K562 (cell line): ENCODE data around the gene GIT2. TPM values are rescaled to one million over a fixed set of nuclear protein-coding genes. Genes with fewer than 3 reads are reported as not detected.

Experiments
- ATAC-seq: fragments of 200-7000 bp; cut with Tn5 transposase; 3 replicates; pipeline ENCODE4 v1.9.1; 2020; ENCODE audit warnings: moderate library complexity
- BruUV-seq: library from RNA; stranded (reverse); fragments of 400-500 nt; replicated peaks from 2 replicates; lab custom pipeline; 2021; lab: Mats Ljungman, UMichigan
- CTCF ChIA-PET: fragments of 300-600 bp; formaldehyde crosslinking; extraction: SDS; loops from one replicate; lab custom pipeline; 2021; ENCODE audit warnings: low intra/inter-chr PET ratio; lab: Yijun Ruan, JAX
- POLR2A ChIA-PET: fragments of 300-600, 350-650 bp; sonication (Branson Sonifier 250); formaldehyde crosslinking; extraction: SDS; loops from one replicate; lab custom pipeline; 2021; ENCODE audit warnings: antibody characterized with exemption, inconsistent platforms; lab: Yijun Ruan, JAX
- DNase-seq, 4 experiments: peaks; one replicate each; pipeline versions ENCODE4 v3.0.0 to v3.0.0-alpha.2; 2011 to 2018; ENCODE audit warnings: low spot score in 3 of 4, mixed read lengths in 3 of 4; ENCODE audit errors: extremely low read depth in 1 of 4
- FAIRE-seq: peaks from 2 replicates; lab custom pipeline; 2011; peaks lifted over from hg19 to GRCh38; lab: Jason Lieb, UNC
- H2AFZ ChIP-seq: 2 replicates; pipeline ENCODE4 v1.6.0; 2011; ENCODE audit warnings: low read depth, low read length, control low read depth, inconsistent platforms
- H3K27ac ChIP-seq: fragments of 200-600 bp; 3 replicates; pipeline ENCODE4 v1.8.0; 2011; ENCODE audit warnings: low read depth, mild to moderate bottlenecking, control low read depth, inconsistent platforms, low read length, moderate library complexity, mixed read lengths; ENCODE audit errors: extremely low read depth
- H3K27me3 ChIP-seq, 2 experiments: fragments of 300-600 bp in 1 of 2; 2 replicates in 1 of 2; 3 replicates in 1 of 2; pipeline versions ENCODE4 v1.6.0 to v1.8.0; 2011; ENCODE audit warnings: inconsistent platforms in 2 of 2, low read length in 2 of 2, mild to moderate bottlenecking in 1 of 2, mixed read lengths in 1 of 2, moderate library complexity in 1 of 2; ENCODE audit not compliant: control insufficient read depth in 2 of 2, insufficient read depth in 2 of 2
- H3K36me3 ChIP-seq: fragments of 300-600 bp; 3 replicates; pipeline ENCODE4 v1.8.0; 2011; ENCODE audit warnings: mild to moderate bottlenecking, low read length, inconsistent platforms; ENCODE audit not compliant: control insufficient read depth, insufficient read depth
- H3K4me1 ChIP-seq, 2 experiments: fragments of 200-600 bp in 1 of 2; replicated peaks in 1 of 2; 2 replicates in 1 of 2; 3 replicates in 1 of 2; pipeline versions ENCODE4 v1.5.1 to v1.8.0; 2011; ENCODE audit warnings: inconsistent platforms in 2 of 2, low read length in 2 of 2, mild to moderate bottlenecking in 1 of 2, mixed read lengths in 1 of 2, moderate library complexity in 1 of 2; ENCODE audit not compliant: control insufficient read depth in 2 of 2, insufficient read depth in 2 of 2
- H3K4me2 ChIP-seq: 2 replicates; pipeline ENCODE4 v1.6.1; 2011; ENCODE audit warnings: low read length, control low read depth, inconsistent platforms, mixed read lengths; ENCODE audit not compliant: insufficient read depth
- H3K4me3 ChIP-seq: fragments of 200-600 bp; sonication (generic), shearing (Covaris generic); 2 replicates; pipeline ENCODE4 v1.5.1; 2016; ENCODE audit warnings: control low read depth, inconsistent platforms
- H3K79me2 ChIP-seq: fragments of 200-600 bp; 3 replicates; pipeline ENCODE4 v1.8.0; 2011; ENCODE audit warnings: low read length, inconsistent platforms; ENCODE audit not compliant: control insufficient read depth, insufficient read depth
- H3K9ac ChIP-seq, 2 experiments: 2 replicates each; pipeline versions ENCODE4 v1.6.0 to v1.6.1; 2011; ENCODE audit warnings: low read depth in 2 of 2, low read length in 2 of 2, control low read depth in 1 of 2, inconsistent platforms in 1 of 2, mild to moderate bottlenecking in 1 of 2, mixed read lengths in 1 of 2; ENCODE audit not compliant: insufficient read depth in 1 of 2
- H3K9me1 ChIP-seq: one replicate; pipeline ENCODE4 v1.6.0; 2011; ENCODE audit warnings: inconsistent platforms, mild to moderate bottlenecking, low read length, moderate library complexity; ENCODE audit not compliant: control insufficient read depth, insufficient read depth
- H3K9me3 ChIP-seq: replicated peaks from 2 replicates; pipeline ENCODE4 v1.5.1; 2011; ENCODE audit warnings: low read depth, low read length, inconsistent platforms; ENCODE audit not compliant: control insufficient read depth, insufficient read depth
- H4K20me1 ChIP-seq: replicated peaks from 2 replicates; pipeline ENCODE4 v1.6.1; 2011; ENCODE audit warnings: low read length, inconsistent platforms, mixed read lengths; ENCODE audit not compliant: control insufficient read depth, insufficient read depth
- CSDE1 ChIP-seq, 2 experiments: fragments of 450-650 bp; IDR thresholded peaks; 2 replicates each; pipeline ENCODE4 v1.6.1; 2016; ENCODE audit warnings: mild to moderate bottlenecking in 1 of 2
- ZNF232 ChIP-seq: sonication (generic); formaldehyde crosslinking; IDR thresholded peaks from 2 replicates; pipeline ENCODE4 v1.8.0; 2022; ENCODE audit warnings: mild to moderate bottlenecking, missing genetic modification reagents
- ZNF584 ChIP-seq: fragments of 200-800 bp; sonication (Bioruptor generic); IDR thresholded peaks from 2 replicates; pipeline ENCODE4 v1.6.1; 2016; ENCODE audit warnings: low read depth, mild to moderate bottlenecking, missing genetic modification characterization, missing compliant biosample characterization
- ZNF696 ChIP-seq: fragments of 250-450 bp; sonication (Bioruptor Pico); conservative IDR thresholded peaks from 2 replicates; pipeline ENCODE4 v1.4.0; 2020; ENCODE audit warnings: mild to moderate bottlenecking, moderate library complexity
- WGBS: fragments of 100-300 bp; shearing (Covaris generic); methylation state at CpG from one replicate; pipeline ENCODE4 v1.1.6; 2016; ENCODE audit warnings: low coverage, mixed read lengths; ENCODE audit not compliant: insufficient coverage; ENCODE audit errors: missing lambda C conversion rate; 5-methylcytosine and 5-hydroxymethylcytosine counted together
- in situ Hi-C: fragments of 300-500 bp; cut with MboI; formaldehyde crosslinking; loops from 4 replicates; pipeline ENCODE4 v1.15.0; 2018; ENCODE audit warnings: inconsistent platforms, mixed read lengths
- intact Hi-C: fragments of 100-400 bp; cut with micrococcal nuclease; formaldehyde crosslinking; loops from 2 replicates; pipeline ENCODE4 v1.14.2; 2022
- polyA plus RNA-seq, 8 experiments: library from polyadenylated mRNA; depleted of rRNA in 4 of 8; stranded (reverse) in 5 of 8; unstranded in 3 of 8; fragments of >200 nt; fragmentation: Nextera tagmentation in 2 of 8; fragmentation: Illumina TruSeq in 1 of 8; extraction: Ambion mirVana in 2 of 8; extraction: Trizol in 1 of 8; gene quantifications; 2 replicates each; pipeline versions ENCODE4 v1.2.1 to v1.2.3, GENCODE V29; 2011 to 2014; ENCODE audit warnings: inconsistent platforms in 1 of 8, missing spikeins in 1 of 8
- total RNA-seq, 7 experiments: library from RNA; depleted of rRNA in 6 of 7; stranded (reverse); fragments of >200 nt in 6 of 7; fragmentation: Illumina TruSeq in 2 of 7; extraction: Trizol in 2 of 7; gene quantifications; 2 replicates each; pipeline versions ENCODE4 v1.2.1 to v1.2.3, GENCODE V29; 2011 to 2021; ENCODE audit warnings: low replicate concordance in 1 of 7
- TF ChIP-seq, protein P1 (sequence below): sonication (generic); formaldehyde crosslinking; IDR thresholded peaks from 2 replicates; pipeline ENCODE4 v1.8.0; 2023; ENCODE audit warnings: missing genetic modification reagents, mild to moderate bottlenecking, borderline replicate concordance
- TF ChIP-seq, protein P2 (sequence below): fragments of 450-650 bp; IDR thresholded peaks from 2 replicates; pipeline ENCODE4 v1.6.1; 2018; ENCODE audit not compliant: partially characterized antibody

The GIT2 gene
- total and polyA plus RNA-seq, 9 of the 15 experiments (the other 6 are each of a cell fraction or from before 2014, with no cell fraction given): 4.0 to 30.4 (median 23.5) TPM

DNA sequence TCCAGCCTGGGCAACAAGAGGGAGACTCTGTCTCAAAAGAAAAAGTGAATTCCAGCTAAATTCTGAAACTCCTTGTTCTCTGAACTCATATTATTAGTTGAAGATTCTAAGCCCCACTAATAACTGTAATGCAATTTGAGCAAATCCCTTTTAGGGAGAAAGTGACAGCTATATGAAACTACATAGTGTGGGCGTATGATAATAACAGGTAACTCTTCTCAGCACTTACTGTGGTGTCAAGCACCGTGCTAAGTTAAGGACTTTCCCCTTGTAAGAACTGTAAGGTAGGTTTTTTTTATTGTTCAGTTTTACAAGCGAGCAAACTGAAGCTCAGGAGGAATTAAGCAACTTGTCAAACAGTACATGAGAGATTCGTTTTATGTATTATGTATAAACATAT is 8.4 kb upstream of the GIT2 start:
- Histone ChIP-seq H3K9me3 (no peaks in the 10 kb centered on the region), H3K4me3 (no peak overlapping the region), H3K27ac (no peak overlapping the region), H3K79me2 (peaks cover 34% of the 10 kb centered on the region), H3K36me3 (peaks cover 8% of the 10 kb centered on the region), H3K27me3 (no peaks in the 10 kb centered on the region), H3K4me2 (no peak overlapping the region), H3K9ac (no peak overlapping the region), H3K9me1 (no peaks in the 10 kb centered on the region), H2AFZ (no peak overlapping the region), H4K20me1 (no peaks in the 10 kb centered on the region), H3K4me1 (peaks cover 6 to 10% of the 10 kb centered on the region in 2 experiments; a peak in 3 of 5 replicates)
- ChIA-PET CTCF (interaction anchor here (0.5 kb wide), 1 partner anchor 1549 kb away, joined by 4 read pairs; no protein-coding TSS in a partner anchor), POLR2A (interaction anchor here (0.6 to 1.2 kb wide), 4 partner anchors 8 to 276 kb away, joined by 3 to 4 read pairs (median 4); no protein-coding TSS in a partner anchor)
- 69% methylated on average over 4 of the region's 4 CpGs for WGBS
- DNase-seq (no peak), ATAC-seq (no peak), FAIRE-seq (no peak)
- intact Hi-C loops (no loop called here), in situ Hi-C loops (no loop called here)
- BruUV-seq: no TSS peak
- TF ChIP-seq CSDE1 (IDR thresholded peaks at IDR 0.05) (no peak), ZNF584 (CRISPR knock-in tag) (no peak), ZNF696 (CRISPR knock-in tag) (no peak), ZNF232 (CRISPR knock-in tag) (no peak)
- TF ChIP-seq, protein P1, sequence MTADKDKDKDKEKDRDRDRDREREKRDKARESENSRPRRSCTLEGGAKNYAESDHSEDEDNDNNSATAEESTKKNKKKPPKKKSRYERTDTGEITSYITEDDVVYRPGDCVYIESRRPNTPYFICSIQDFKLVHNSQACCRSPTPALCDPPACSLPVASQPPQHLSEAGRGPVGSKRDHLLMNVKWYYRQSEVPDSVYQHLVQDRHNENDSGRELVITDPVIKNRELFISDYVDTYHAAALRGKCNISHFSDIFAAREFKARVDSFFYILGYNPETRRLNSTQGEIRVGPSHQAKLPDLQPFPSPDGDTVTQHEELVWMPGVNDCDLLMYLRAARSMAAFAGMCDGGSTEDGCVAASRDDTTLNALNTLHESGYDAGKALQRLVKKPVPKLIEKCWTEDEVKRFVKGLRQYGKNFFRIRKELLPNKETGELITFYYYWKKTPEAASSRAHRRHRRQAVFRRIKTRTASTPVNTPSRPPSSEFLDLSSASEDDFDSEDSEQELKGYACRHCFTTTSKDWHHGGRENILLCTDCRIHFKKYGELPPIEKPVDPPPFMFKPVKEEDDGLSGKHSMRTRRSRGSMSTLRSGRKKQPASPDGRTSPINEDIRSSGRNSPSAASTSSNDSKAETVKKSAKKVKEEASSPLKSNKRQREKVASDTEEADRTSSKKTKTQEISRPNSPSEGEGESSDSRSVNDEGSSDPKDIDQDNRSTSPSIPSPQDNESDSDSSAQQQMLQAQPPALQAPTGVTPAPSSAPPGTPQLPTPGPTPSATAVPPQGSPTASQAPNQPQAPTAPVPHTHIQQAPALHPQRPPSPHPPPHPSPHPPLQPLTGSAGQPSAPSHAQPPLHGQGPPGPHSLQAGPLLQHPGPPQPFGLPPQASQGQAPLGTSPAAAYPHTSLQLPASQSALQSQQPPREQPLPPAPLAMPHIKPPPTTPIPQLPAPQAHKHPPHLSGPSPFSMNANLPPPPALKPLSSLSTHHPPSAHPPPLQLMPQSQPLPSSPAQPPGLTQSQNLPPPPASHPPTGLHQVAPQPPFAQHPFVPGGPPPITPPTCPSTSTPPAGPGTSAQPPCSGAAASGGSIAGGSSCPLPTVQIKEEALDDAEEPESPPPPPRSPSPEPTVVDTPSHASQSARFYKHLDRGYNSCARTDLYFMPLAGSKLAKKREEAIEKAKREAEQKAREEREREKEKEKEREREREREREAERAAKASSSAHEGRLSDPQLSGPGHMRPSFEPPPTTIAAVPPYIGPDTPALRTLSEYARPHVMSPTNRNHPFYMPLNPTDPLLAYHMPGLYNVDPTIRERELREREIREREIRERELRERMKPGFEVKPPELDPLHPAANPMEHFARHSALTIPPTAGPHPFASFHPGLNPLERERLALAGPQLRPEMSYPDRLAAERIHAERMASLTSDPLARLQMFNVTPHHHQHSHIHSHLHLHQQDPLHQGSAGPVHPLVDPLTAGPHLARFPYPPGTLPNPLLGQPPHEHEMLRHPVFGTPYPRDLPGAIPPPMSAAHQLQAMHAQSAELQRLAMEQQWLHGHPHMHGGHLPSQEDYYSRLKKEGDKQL: no peak
- TF ChIP-seq, protein P2, sequence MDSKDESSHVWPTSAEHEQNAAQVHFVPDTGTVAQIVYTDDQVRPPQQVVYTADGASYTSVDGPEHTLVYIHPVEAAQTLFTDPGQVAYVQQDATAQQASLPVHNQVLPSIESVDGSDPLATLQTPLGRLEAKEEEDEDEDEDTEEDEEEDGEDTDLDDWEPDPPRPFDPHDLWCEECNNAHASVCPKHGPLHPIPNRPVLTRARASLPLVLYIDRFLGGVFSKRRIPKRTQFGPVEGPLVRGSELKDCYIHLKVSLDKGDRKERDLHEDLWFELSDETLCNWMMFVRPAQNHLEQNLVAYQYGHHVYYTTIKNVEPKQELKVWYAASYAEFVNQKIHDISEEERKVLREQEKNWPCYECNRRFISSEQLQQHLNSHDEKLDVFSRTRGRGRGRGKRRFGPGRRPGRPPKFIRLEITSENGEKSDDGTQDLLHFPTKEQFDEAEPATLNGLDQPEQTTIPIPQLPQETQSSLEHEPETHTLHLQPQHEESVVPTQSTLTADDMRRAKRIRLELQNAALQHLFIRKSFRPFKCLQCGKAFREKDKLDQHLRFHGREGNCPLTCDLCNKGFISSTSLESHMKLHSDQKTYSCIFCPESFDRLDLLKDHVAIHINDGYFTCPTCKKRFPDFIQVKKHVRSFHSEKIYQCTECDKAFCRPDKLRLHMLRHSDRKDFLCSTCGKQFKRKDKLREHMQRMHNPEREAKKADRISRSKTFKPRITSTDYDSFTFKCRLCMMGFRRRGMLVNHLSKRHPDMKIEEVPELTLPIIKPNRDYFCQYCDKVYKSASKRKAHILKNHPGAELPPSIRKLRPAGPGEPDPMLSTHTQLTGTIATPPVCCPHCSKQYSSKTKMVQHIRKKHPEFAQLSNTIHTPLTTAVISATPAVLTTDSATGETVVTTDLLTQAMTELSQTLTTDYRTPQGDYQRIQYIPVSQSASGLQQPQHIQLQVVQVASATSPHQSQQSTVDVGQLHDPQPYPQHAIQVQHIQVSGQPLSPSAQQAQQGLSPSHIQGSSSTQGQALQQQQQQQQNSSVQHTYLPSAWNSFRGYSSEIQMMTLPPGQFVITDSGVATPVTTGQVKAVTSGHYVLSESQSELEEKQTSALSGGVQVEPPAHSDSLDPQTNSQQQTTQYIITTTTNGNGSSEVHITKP: no peak
